Colonic mucosa (tissue), 4 donors: ENCODE results near the gene SLC6A19. TPM values are rescaled to one million over a fixed set of nuclear protein-coding genes. Genes with fewer than 3 reads are reported as not detected.

Experiments used
- DNase-seq: peaks from one replicate; pipeline ENCODE4 v3.0.0-alpha.2; 2020
- H3K27ac ChIP-seq: fragments of 200-600 bp; one replicate; pipeline ENCODE4 v1.8.0; 2021
- H3K27me3 ChIP-seq: fragments of 200-600 bp; one replicate; pipeline ENCODE4 v1.8.0; 2021
- H3K36me3 ChIP-seq: fragments of 200-600 bp; one replicate; pipeline ENCODE4 v1.8.0; 2021
- H3K4me1 ChIP-seq: fragments of 200-600 bp; one replicate; pipeline ENCODE4 v1.8.0; 2021; ENCODE audit warnings: mild to moderate bottlenecking
- H3K4me3 ChIP-seq: fragments of 200-600 bp; one replicate; pipeline ENCODE4 v1.8.0; 2021
- H3K9ac ChIP-seq, 2 donors: one replicate each; pipeline ENCODE4 v1.7.0; 2013; ENCODE audit warnings: control low read depth in 2 of 2, low read depth in 2 of 2, low read length in 2 of 2
- H3K9me3 ChIP-seq: fragments of 200-600 bp; one replicate; pipeline ENCODE4 v1.8.0; 2021
- CTCF ChIP-seq: fragments of 200-600 bp; IDR thresholded peaks from one replicate; pipeline ENCODE4 v1.8.0; 2022; ENCODE audit warnings: antibody characterized with exemption, mild to moderate bottlenecking
- intact Hi-C: fragments of 100-400 bp; cut with DNase I; formaldehyde crosslinking; loops from one replicate; pipeline ENCODE4 v1.14.1; 2022
- total RNA-seq, 2 donors: library from RNA; stranded (reverse); fragmentation: NEBNext Ultra II Directional in 1 of 2; extraction: Animal tissue kit (Norgen Biotek cat#: 25700) in 1 of 2; gene quantifications; one replicate each; pipeline ENCODE4 v1.2.1, GENCODE V29; 2021
- donor health status: healthy.
- donor health status: DM: no; HTN: no; CAD: no.
- donor health status: DM: no; HTN: no; CAD: no.

Gene SLC6A19
- total RNA-seq, 2 donors from 2014 or later: 0.67 to 56.2 TPM

GRCh38 chr5:1171340-1171941 is 30.0 kb upstream of the SLC6A19 start:
- intact Hi-C loops: no loop called here
- no peak overlapping the region for H3K9ac ChIP-seq
- no peaks in the 10 kb centered on the region for H3K9me3 ChIP-seq
- DNase-seq: no peak
- peaks cover 5% of the 10 kb centered on the region for H3K4me1 ChIP-seq
- H3K36me3 ChIP-seq: no peaks in the 10 kb centered on the region
- H3K4me3 ChIP-seq: no peak overlapping the region
- no peaks in the 10 kb centered on the region for H3K27me3 ChIP-seq
- no peak for TF ChIP-seq CTCF
- no peak overlapping the region for H3K27ac ChIP-seq

GRCh38 chr5:1172007-1172581 is 29.3 kb upstream of the SLC6A19 start:
- Histone ChIP-seq H3K36me3 (no peaks in the 10 kb centered on the region), H3K9me3 (no peaks in the 10 kb centered on the region), H3K4me1 (peaks cover 5% of the 10 kb centered on the region), H3K9ac (no peak overlapping the region), H3K27me3 (no peaks in the 10 kb centered on the region), H3K4me3 (no peak overlapping the region), H3K27ac (no peak overlapping the region)
- no peak for TF ChIP-seq CTCF
- intact Hi-C loops: no loop called here
- DNase-seq: no peak

GRCh38 chr5:1172670-1173404 is 28.6 kb upstream of the SLC6A19 start:
- DNase-seq: no peak
- Histone ChIP-seq H3K9me3 (no peaks in the 10 kb centered on the region), H3K27ac (no peak overlapping the region), H3K27me3 (no peaks in the 10 kb centered on the region), H3K36me3 (no peaks in the 10 kb centered on the region), H3K4me1 (peaks cover 3% of the 10 kb centered on the region), H3K9ac (no peak overlapping the region), H3K4me3 (no peak overlapping the region)
- TF ChIP-seq CTCF: no peak
- intact Hi-C loops: no loop called here

GRCh38 chr5:1173485-1174070 is 27.8 kb upstream of the SLC6A19 start:
- H3K4me3 ChIP-seq: no peak overlapping the region
- H3K27ac ChIP-seq: no peak overlapping the region
- H3K27me3 ChIP-seq: no peaks in the 10 kb centered on the region
- no peak for TF ChIP-seq CTCF
- no peak overlapping the region for H3K9ac ChIP-seq
- no peaks in the 10 kb centered on the region for H3K36me3 ChIP-seq
- no peak for DNase-seq
- intact Hi-C loops: no loop called here
- H3K4me1 ChIP-seq: no peaks in the 10 kb centered on the region
- H3K9me3 ChIP-seq: no peaks in the 10 kb centered on the region

- H3K27ac ChIP-seq: no peak overlapping the region
- DNase-seq: peak; percentile 70
- no peaks in the 10 kb centered on the region for H3K4me1 ChIP-seq
- intact Hi-C loops: no loop called here
- H3K27me3 ChIP-seq: no peaks in the 10 kb centered on the region
- no peak overlapping the region for H3K4me3 ChIP-seq
- H3K9ac ChIP-seq: no peak overlapping the region
- H3K9me3 ChIP-seq: no peaks in the 10 kb centered on the region
- peak; percentile 67 for TF ChIP-seq CTCF
- H3K36me3 ChIP-seq: no peaks in the 10 kb centered on the region
These were observed 27.1 kb upstream of the SLC6A19 start for GRCh38 chr5:1174122-1174936.
